Activated effector memory CD4-positive, alpha-beta T cell treated with anti-CD3 and anti-CD28 coated beads, Interleukin-2, amount 50 U/mL, for 16 hours (primary cell): ENCODE data around the gene CHST8.

ENCODE experiments used
- DNase-seq: peaks from one replicate; pipeline ENCODE4 v3.0.0-alpha.2; 2020

Gene CHST8

DNA sequence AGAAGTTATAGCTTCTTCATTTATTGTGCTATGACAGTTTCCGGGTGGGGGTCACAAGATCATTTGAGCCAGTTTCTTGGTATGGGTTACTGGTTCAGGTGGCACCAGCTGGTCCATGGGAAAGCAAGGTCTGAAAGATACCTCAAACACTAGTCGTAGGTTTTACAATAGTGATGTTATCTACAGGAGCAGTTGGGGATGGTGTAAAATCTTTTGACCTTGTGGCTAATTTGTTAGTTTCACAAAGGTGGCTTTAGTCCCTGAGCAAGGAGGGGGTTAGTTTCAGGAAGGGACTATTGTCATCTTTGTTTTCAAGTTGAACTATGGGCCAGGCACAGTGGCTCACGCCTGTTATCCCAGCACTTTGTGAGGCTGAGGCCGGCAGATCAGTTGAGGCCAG, 24.6 kb downstream of the CHST8 start:
- no peak for DNase-seq

DNA sequence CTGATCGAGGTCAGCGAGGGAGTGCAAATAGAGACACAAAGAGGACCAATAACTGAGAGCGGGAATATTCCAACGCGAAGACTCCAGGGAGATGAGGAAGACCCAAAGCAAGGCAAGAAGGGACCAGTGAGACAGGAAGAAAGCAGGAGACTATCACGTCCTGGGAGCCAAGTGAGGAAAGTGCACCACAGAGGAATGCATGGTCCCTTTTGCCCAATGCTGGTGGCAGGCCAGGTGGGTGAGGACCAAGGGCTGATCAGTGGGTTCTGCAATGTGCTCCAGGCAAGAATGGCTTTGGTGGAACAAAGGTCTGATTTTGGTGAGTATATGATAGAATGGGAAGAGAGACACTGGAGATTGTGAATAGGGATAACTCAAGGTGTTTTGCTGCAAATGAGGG, 25.4 kb downstream of the CHST8 start:
- DNase-seq, result peak; percentile 38

DNA sequence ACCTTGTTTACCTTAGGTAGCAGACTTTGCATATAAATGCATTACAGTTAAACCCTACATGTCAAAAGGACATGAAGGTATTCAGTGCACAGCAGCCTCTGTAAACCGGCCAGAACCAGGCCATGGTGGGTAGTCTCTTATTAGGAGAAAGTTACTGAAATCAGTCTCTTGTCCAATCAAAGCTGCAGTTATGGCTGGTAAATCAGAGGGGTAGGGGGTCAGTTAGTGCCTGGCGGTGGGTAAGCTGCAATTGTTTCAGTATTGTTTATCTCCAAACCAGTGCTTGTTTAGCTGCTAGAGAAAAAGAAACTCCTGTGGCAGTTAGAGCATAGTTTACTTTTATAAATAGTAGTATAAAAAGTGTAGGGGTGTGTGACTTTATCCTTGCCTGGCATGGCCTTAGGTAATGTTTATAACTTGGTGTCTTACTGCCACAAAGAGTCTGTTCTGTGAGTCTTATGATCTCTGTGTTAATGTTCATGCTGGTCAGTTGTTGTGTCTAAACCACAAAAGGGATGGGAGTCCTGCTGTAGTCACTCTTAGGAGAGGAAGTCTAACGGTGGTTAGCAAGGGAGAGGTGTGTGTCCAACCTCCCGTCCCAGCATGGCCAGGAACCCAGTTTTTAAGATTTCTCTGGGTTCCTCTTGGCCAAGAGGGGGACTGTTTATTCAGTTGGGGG, 28.0 kb downstream of the CHST8 start:
- DNase-seq, result no peak

DNA sequence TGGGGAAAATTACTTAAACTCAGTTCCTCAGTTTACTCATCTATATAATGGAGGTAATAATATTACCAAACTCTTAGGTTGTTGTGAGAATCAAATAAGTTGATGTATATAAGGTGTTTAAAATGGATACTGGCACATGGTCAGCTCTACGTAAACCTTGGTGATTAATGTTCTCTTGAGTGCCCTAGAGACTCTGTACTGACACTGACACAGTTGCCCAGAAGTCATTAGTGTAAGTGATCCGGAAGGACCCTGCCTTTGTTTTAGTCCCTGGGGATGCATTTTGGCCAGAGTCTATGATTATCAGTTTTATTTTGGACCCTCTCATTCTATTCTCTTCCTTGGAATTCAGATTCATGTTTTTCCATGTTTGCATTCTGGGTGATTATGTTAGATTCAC, 31.9 kb downstream of the CHST8 start:
- DNase-seq, result no peak

DNA sequence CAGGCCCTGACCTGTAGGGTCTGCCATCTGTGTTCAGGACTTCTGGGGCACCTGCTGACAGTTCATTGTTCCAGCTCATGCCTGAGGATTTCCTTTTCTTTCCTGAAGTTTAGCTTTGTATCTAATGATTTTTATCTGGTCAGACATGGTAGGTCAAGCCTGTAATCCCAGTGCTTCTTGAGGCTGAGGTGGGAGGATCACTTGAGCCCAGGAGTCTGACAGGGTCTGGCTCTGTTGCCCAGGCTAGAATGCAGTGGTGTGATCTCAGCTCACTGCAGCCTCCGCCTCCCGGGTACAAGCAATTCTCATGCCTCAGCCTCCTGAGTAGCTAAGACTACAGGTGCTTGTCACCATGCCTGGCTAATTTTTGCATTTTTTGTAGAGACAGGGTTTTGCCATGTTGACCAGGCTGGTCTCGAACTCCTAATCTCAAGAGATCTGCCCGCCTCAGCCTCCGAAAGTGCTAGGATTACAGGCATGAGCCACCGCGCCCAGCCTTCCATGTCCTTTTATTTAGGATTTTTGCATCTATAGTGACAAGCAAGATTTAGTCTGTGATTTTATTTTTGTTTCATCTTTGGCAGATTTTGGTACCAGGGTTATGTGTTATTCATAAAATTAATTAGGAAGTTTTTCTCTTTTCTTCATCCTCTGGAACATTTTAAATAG, 33.2 kb downstream of the CHST8 start:
- DNase-seq, result peak; percentile 33

DNA sequence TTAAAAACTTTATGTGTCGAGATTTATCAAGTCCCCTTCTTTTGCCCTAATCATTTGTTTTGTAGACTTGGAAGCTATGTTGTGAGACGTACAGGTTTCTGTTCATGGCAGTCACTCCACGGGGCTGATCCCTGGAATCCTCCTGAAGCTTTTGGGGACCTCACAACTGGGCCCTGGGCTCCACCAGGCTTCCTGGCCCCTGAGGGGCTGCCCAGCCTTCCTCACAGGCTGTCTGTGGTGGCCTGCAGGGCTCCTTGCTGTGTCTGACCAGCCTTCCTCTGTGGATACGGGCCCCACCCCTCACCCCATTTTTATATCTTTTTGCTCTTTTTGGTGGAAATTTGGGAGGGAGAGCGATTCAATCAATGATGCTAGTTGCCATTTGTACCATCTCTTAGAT, 38.1 kb downstream of the CHST8 start:
- peak; percentile 13 for DNase-seq

DNA sequence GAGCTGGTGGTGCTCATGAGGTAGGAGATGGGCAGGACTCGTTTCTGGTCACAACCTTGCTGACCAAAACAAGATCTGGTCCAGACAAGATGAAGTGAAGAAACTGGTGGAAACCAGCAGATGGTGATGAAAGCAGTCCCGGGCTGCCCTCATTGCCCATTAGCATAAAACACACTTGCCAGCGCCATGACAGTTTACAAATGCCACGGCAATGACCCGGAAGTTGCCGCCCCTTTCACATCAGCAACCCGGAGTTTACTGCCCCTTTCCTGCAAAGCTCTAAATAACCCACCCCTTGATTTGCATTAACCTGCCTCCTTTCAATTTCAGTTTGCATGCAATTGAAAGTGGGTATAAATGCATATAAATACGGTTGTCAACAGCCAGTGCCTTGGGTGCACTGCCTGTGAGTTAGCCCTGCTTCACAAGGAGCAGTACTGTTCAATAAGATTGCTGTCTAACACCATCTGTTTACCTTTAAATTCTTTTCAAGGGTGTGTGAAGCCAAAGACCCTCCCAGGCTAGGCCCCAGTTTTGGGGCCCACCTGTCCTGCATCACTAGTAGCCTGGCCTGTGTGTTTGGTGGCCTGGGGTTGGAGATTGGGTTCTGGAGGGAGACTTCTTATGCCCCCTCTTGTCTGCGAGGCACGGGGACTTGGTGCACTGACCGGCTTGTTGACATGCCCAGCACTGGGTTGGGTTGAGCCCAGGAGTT, 38.8 kb downstream of the CHST8 start:
- peak; percentile 44 for DNase-seq

DNA sequence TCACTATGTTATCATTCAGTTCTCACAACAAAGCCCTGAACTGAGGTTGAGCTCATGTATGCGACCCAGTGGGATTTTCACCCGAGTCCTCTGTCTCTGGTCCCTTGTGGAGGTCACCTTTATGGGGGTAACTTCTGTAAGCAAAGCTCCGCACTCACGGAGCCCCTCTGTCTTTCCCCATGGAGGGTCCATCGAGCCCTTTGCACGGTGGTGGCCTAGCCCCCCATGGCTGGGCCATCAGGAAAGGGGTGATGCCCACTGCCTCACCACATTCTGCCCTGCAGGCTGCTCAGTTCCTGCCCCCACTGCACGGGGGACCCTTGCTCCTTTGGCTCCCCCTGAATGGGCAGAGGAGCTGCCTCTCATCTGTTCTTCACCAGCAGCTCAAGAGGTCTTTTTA, 39.6 kb downstream of the CHST8 start:
- DNase-seq, result peak; percentile 36

DNA sequence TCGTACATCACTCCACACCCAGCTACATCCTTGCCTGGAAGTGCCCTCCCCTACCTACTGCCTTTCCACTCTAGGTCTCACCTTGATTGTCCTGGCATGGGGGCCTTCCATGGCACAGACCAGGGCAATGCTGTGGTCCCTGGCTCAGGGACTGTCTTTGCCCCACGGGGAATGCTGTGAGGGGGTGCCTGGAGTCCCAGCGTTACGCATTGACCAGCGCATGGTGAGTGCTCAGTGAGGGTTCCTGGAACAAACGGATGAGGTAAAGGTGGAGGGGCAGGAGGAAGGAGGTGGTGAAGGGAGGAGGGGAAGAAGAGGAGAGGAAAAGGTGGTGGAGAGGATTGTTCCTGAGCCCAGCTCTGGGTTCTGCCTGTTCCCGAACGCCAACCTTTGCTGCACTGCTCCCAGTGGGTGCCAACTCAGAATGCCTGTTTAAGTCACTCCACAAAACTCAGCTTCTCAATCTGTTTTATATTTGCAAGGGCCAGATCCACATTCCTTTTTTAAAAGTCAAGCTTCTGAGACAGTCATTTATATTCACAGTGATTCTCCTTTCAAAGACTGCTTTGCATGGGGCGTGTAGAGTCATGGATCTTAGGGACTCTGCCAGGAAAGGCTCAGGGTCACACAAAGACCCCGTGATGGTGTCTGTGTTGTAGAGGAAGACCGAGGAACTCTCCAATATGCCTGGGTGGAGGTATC, 40.8 kb downstream of the CHST8 start:
- DNase-seq, result peak; percentile 43

DNA sequence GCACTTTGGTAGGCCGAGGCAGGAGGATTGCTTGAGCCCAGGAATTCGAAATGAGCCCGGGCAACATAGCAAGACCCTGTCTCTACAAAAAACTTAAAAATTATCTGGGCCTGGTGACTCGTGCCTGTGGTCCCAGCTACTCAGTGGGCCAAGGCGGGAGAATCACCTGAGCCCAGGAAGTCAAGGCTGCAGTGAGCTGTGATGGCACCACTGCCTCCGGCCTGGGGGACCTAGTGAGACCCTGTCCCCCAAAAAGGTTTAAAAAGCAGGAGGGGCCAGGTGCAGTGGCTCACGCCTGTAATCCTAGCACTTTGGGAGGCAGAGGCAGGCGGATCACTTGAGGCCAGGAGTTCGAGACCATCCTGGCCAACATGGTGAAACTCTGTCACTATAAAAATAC, 41.6 kb downstream of the CHST8 start:
- DNase-seq, result peak; percentile 17

DNA sequence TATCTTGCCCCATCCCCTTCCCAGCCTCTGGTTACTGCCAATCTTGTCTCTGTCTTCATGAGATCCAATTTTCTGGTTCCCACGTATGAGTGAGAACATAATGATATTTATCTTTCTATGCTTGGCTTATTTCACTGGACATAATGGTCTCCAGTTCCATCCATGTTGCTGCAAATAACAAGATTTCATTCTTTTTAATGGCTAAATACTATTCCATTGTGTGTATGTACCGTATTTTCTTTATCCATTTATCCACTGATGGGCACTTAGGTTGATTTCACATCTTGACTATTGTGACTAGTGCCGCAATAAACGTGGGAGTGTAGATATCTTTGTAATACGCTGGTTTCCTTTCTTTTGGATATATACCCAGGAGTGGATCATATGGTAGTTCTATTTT, 43.0 kb downstream of the CHST8 start:
- no peak for DNase-seq

DNA sequence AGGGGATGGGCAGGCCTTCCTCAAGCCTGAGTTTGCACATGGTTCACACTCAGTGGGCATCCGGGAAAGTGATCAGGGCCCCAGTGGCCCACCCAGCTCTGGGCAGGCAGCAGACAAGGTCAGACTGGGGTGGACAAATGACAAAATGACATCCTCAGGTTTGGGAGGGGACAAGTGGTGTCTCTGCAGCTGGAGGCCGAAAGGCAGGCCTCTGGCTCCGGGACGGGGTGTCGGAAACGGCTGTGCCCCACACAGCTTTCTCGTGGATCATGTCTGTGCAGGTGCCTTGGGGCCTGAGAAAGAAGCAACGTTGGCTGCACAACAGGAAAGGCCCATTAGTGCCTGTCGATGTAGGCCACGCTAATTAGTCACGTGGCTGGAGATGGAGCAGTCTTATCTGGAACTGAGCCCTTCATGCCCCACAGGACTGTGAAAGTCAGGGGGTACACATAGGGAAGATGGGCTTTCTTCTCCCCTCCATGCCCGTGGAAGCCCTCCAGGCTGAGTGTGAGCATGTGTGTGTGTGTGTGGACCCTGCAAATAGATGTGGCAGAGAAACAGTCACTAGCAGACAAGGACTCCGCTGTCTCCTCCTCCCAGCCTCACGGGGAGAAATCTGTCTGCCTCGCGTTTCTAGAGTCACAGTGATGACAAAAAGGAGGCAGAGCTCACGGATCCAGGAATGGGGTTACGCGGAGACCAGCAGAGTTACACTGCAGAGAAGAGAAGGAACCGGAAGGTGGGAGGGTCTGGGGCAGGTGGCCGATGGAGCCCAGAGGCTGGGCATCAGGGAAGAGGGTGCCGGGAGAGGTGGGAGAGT, 44.2 kb downstream of the CHST8 start:
- peak; percentile 25 for DNase-seq

DNA sequence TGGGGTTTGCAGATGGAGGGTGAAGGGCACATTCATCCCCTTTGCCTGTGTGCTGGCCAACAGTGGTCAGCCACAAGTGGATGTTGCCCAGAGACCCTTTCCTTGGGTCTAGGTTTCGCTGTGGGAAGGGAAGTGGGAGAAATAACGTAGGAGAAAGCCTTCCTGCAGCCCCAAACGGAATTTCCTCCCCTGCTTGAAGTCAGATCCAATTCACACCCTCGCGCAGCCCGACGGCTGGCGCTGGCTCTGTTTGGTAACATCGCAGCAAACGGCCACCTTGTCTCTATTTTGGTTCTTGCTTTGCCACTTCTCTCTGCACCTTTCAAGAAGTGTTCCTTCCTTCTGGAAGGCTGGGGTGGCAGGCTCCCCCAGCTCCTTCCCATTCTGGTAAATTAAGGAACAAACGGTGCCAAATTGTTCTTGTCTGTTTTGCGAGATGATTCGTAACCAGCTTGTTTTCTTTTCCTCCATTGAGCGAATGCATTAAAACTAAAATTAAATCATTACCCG, 45.4 kb downstream of the CHST8 start:
- DNase-seq, result peak; percentile 27

DNA sequence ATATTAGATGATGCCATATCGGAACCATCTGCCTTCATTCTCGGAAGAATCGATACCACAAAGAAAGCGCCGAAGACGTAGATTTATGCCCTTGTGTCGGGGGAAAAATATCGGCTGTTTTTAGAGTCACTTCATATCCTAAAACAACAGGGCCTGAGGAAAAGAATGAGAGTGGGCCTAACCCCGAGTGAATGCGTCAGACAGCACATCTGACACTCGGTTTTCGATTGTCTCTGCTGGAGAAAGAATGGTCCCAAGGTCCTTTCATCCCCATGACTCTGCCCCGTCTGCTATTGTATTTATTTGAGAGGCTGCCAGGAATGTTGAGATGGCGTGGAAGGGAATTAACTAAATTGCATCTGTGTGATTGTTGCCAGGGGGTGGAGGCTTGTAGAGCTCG, 46.1 kb downstream of the CHST8 start:
- DNase-seq, result peak; percentile 21

DNA sequence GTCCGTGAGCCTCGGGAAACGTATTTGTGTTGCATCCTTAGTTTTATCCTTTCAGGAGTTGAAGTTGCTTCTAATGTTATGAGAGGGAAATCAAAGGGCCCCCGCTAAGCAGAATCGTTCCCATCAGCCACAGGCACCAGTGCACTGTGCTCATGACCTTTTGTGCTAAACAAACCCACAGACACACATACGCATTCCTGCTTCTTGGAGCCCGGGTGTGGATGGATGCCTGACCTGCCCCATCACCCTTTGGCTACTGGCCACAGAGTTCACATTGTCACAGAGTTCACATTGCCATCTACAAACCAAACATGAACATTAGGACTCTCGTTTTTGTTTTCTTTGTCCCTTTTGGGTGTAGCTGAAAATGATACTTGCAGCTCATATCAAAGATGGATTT, 47.2 kb downstream of the CHST8 start:
- DNase-seq, result peak; percentile 12

DNA sequence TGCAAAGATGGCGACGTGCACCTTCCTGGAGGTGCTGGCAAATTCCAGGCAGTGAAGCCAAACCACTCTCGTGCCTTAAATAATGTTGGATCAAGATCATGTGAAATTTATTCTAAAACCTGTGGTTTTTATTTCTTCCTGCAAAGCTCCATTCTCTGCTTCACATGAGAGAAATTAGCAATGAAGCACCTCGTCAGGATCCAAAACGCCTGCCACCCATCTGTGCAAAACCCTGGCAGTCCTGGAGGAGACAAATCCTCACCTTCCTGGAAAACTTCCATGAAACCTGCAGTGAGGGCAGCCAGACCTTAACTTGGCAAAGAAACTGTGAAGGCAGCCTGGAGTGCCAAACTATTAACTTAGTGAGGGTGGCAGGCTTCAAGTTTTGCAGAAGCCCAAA, 47.6 kb downstream of the CHST8 start:
- peak; percentile 17 for DNase-seq

DNA sequence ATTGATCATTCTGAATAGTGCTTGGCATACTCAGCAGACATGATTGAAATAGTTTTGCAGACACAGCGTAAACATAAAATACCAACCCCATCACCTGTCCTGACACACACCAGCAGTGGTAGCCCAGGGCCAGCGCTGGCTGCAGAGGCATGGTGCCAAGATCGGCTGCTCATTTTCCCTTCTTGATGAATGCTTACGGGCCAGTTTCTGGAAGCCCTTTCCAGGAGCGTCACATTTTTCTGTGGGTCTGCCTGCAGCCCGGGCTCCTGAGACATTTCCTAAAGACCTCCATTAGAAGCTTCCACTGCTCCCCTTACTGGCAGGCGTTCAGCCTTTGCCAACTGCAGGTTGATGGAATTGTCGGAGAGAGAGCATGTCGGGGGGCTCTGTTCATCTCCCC, 48.6 kb downstream of the CHST8 start:
- DNase-seq, result peak; percentile 19

DNA sequence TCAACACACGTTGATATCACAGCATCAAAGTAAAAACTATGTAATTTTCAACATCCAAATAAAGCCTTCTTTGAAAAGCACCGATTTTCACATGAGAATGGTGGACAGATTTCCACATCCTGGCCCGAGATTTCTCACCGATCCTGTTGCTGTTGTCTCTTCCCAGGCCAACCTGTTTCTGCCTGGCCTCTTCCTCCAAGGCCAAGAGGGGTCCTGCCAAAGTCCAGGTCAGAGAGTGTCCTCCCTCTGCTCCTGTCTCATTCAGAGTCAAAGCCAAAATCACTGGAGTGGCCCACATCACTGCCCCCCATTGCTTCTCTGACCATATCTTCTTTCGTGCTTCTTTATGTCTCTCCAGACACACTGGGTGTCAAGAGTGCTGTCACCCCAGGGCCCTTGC, 49.5 kb downstream of the CHST8 start:
- DNase-seq, result peak; percentile 39

DNA sequence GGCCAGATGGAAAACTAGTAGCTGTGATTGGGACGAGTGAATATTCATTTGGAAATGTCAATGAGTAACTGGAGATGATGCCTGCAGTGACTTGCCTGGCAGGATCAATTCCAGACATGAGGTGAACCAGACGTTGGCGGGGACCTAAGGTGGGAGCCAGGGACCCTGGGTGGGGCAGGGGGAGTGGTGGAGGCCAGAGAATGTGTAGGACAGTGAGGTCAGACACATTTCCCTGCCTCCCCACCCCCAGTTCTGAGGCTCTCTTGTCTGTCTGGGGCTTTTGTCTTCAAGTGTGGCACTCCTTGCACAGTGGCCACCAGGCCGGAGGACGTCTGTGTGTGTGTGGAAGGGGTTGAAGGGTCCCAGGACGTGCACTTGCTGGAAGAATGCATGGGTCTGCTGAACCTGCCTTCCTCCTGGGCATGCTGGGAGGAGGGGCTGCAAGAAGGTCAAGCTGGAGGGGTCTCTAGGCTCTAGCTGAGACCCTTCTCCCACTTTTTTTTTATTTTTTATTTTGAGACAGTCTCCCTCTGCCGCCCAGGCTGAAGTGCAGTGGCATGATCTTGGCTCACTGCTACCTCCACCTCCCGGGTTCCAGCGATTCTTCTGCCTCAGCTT, 51.6 kb downstream of the CHST8 start:
- peak; percentile 38 for DNase-seq

DNA sequence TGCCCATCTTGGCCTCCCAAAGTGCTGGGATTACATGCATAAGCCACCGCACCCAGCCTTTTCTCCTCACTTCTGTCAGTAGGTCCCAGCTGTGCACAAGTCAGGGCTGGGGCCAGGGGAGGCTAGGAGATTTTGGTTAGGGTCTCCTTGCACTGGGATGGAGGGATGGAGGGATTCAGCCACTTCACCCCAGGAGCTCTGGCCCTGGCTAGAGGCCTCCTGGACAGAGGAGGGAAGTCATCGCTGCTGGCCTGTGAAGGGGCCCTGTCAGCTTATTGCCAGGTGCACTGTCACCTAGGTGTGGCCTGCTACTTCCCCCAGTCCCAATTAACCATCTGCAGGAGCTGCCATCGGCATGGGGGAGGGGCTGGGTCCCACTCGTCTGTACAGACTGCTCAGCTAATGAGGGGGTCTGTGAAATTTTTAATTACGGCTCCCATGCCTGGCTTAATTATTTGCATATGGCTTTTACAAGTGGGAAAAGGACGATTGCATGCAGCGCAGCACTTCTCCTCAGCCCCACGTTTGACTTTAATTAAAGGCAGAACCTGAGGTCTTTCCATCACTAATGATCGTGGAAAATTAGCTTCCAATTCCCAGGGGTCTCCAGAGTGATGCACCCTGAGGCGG, 52.4 kb downstream of the CHST8 start:
- peak; percentile 33 for DNase-seq

DNA sequence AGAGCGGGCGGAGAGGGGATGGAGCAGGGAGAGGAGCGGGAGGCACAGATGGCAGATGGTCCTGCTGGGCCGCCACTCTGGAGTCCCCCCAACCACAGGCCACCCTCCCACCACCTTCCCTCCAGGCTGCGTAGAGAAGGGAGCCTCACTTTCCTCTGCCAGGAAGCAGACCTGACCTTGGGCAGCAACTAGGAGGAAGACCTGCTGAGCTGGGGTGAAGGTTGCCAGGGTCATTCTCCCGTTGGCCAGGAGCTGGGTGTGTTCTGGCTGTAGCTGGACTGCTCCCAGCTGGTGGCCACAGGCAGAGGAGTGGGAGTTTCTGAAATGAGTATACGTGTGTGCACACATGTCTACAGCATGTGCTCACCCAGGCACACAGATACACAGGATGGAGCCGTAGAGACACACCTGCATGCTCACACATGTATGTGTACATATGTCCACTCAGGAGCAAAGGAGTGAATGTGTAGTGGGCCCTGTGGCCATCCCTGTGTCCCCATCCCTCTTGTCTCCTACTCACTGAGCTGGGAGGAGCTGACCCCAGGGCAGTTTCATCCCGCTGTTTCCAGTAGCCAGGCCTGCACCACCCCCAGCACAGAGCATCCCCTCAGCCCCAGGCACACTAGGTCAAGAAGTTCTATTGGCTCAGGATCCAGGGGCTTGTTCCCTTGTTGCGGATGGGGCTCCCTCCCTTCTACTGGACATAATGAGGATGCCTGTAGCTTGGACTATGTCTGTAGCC, 53.0 kb downstream of the CHST8 start:
- peak; percentile 37 for DNase-seq
